Measurements from ENCODE around the gene SSR1.

Gene SSR1

DNA sequence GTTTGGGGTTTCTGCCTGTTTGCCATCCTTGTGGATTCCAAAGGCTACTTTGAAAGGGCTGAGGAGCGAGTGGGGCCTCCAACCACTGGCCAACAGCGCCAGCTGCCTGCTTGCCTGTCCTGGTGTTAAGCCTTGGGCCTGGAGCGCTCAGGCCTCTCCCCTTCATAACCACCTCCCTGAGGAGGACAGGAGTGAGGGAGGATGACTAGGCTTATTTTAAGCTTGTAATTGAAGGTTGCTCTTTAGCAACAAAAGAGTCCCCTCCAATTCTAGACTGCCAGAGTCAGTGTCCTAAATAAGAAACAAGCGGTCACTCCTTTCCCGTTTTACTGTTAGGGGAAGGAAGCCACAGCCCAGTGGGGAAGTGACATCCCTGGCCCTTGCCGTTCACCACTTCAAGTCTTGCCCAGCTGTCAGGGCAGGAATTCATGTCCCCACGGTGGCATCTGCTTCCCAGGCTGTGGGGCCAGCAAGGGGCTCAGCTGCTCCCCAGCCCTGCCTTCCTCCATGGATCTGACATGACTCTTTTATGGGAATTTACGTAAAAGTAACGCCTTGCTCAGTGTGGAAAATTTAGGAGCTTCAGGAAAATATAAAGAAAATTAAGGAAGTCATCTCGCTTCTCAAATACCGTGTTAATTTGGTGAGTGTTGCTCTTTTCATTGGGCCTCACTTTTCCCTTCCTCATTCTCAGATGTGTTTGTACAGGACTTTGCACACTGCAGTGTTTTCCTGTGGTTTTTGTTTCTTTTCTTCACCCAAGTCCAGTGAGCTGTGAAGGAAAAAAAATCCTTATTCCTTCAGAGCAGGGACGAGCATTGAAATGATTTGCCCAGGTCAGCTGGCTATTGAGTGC lies 57.8 kb downstream of the SSR1 start:
- DNase-seq = no peak

DNA sequence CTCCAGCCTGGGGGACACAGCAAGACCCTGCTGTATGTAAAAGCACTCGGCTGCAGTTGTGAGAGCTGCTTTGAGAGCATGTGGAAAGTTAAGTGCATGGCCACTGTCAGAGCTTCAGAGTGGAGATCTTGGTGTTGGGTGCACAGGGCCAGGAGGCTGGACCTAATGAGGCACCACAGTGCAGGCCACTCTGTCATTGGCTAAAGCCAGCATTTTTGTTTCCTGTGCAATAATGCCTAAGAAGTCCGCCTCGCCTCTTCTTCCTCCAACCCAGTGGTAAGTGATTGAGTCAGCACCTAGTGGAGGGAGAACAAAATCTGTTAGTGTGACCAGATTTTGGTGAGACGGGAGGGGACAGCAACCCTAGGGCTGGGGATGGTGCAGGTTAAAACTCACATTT lies 60.6 kb downstream of the SSR1 start:
- DNase-seq = no peak

DNA sequence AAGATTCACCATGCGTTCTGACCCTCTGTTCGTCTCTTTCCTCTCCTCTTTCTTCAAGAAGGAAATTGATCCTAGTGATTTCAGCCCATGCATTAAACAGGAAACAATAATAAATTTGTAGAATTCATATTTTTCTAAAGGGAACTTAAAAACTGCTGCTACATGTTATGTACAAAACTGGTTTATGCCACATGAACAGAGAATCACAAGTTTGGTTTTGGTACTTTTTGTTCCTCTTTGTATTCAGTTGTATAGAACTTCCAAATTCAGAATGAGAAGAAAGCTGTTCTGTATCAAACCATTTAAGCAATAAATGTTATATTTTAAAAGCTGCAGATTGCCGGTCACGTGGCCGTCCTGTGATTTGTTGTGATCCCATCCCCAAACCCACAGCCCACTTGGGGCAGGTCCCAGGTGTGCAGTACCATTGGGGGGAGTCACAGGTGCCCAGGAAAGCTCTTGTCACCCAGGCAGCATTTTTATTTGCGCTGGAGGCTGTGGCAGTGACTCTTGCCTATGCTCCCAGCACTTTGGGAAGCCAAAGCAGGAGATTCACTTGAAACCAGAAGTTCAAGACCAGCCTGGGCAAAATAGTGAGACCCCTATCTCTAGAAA lies 61.2 kb downstream of the SSR1 start:
- no peak for DNase-seq

DNA sequence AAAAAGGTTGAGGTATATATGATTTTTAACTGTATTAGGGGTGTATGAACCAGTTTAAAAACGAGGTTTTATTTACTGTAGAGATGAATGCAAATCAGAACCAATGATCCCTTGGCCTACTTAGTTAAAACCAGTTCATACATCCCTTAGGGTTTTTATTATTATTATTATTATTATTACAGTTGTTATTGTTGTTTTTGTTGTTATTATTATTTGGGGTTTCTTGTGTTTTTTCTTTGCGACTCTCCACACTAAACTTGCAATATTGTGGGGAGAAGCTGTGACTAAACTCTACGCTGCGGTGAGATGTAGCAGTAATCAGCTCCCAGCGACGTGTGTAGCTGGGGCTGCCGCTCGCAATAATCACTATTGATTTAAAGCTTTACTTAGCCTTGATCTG lies 62.2 kb downstream of the SSR1 start:
- DNase-seq = no peak

DNA sequence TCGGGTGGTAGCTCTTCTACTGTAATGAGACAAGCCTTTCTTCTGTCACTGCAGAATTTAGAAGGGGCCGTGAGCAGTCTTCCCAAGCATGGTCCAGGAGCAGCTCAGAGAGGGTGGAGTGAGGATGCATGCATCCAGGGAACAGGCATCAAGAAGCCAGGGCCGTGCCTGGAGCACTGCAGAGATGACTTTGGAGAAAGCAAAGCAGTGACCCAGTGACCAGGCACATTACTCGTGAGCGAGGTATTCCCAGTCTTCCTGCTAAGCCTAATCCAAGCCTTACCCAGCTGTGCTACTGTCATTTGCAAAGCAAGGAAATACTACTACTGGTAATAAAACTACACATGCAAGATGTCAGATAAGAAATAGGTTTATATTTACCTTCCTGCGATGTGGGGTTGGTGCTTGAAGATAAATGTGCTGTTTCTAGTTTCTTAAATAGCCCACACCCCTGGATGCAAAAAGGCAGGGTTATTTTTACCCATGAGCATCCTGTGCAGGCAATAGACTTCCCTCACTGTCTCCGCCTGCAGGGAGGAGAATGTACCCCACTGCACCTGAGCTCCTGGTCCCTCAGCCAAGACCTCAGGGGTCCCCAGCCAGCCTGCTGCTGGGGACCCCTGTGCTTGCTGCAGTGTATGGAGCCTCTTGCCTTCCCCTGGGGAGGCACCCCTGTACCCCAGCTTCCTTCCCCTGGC lies 62.9 kb downstream of the SSR1 start:
- DNase-seq = no peak

DNA sequence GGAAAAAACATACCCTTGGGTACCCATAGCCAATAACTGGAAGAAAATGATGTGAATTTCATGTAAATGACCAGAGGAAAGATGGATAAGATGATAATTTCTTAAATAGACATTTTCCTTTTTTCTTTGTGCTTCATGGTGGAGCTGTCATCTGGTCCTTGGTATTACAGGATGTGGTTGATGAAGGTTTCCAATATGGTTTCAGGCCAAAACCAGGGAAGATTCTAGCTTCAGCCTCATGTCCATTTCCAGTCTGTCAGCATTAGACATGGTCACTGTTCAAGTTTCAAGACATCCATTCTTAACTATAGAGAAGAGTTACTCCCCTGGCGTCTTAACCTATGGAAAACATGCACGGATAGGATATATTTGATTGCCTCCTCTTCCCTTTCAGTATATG lies 63.6 kb downstream of the SSR1 start:
- no peak for DNase-seq

DNA sequence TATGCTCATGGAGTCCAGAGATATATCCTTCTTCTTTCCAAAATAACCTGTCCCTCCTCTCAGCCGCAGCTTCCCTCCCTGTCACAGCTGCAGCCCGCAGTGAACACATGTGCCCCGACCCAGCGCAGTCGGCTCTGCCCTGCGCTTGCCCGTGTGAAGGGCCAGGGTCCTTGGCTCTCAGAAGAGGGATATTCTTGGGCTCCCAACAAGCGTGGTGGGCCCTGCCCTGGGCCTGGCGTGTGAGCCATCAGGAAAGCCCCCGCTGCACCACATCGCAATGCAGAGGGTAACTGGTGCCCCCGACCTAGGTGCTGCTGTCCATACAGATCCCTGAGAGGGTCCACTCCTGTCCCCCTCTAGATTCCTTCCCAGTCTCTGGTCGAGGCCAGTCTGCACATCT lies 65.2 kb downstream of the SSR1 start:
- DNase-seq = no peak

DNA sequence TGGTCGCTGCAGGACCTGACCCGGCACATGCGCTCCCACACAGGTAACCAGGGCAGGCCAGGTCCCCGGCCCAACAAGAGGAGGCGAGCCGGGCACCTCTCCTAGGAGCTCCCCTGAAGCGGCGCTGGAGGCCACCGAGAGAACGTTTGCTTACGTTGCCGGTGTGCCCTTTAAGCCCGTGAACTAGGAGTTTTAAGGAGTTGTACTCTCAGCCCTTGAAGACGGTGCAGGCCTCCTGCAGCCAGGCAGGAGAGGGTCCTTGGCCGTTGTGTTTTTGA lies 65.9 kb downstream of the SSR1 start:
- no peak for DNase-seq

DNA sequence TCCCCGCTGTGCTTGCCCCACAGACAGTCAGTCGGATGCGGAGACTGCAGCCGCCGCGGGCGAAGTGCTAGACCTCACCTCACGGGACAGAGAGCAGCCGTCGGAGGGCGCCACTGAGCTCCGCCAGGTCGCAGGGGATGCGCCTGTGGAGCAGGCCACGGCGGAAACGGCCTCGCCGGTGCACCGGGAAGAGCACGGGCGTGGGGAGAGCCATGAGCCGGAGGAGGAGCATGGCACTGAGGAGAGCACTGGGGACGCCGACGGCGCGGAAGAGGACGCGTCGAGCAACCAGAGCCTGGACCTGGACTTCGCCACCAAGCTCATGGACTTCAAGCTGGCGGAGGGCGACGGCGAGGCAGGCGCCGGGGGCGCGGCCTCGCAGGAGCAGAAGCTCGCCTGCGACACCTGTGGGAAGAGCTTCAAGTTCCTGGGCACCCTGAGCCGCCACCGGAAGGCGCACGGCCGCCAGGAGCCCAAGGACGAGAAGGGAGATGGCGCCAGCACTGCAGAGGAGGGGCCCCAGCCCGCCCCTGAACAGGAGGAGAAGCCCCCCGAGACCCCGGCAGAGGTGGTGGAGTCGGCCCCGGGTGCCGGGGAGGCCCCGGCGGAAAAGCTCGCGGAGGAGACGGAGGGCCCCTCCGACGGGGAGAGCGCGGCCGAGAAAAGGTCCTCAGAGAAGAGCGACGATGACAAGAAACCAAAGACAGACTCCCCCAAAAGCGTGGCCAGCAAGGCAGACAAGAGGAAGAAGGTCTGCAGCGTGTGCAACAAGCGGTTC lies 66.4 kb downstream of the SSR1 start:
- no peak for DNase-seq

DNA sequence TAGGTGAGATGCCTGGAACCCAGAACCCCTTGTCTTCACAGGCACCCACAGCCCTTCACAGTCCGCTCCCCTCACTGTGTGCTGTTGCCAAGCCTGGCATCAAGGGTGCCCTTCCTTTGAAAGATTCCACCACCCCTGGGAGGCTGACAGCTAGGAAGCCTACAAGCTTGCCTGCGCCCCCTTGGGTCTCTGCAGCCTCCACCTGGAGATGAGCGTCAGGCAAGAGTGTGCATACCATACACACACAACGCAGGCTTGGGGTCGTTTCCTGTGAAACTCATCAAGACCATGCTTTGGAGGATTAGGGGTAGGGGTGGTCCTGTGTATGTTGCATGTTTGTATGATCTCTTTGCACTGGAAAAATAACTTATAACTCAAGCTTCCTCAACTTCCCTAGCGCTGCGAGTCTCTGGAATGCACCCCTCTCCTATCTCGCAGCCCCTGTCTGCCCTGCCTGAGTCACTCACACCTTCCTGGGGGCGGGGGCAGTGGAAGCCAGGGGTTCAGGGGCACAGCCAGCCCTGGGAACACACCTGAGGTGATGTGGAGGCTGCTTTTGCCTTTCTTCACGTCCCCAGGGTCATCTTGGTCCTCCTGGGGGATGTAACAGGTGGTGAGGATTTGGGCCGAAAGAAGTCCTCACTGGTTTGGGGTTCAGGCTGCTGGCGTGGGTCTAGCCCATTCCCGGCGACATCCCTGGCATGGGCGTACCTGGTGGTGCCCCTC lies 67.2 kb downstream of the SSR1 start:
- DNase-seq = no peak

DNA sequence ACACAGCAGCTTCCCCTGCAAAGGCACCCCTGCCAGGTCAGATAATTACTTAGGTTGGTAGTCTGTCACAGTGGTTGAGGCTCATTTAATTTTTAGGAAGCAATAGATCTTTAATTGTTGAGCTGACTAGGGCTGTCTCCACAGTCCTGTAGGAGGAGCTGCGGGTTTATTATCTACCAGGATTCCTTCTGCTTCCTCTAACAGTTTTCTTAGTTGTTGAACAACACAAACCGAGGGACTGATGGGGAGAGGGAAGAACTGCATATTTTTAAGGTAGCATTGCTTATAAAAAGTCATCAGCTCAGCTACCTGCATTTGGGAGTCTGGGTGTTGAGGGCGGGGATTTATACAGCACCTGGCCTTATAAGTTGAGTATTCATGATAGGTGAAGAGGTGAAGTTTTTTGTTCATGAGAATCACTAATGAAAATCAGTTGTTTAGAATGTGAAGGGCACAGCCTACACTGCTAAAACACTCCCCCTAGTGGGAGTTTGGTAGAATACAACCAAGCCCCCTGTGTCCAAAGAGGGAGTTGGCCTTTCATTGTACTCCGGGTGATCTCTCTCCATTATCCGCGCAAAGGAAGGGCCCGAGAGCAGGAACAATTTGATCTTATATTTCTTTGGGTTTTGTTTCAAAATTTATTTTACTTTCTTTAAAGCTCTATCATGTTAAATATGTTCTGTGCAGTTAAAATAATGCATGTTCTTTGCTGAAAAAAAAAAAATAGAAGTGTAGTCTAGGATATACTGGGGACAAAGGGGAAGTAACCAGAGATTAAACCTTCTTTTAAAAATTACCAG lies 69.6 kb downstream of the SSR1 start:
- peak; percentile 94 for DNase-seq

DNA sequence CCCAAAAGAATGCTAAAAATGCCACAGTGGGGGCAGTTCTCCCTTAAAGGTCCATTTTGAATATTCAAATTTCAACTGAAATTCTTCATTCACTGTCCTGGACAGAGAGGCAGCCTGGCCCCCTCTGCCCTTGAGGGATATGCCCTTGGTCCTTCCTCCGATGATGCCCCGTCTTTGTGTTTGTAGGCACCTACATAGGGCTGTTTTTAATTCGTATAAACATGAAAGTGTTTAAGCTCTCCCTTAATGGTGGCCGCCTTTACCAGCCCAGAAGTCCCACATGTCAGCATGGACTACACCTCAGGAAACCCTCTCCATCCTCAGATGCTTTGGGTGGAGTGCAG lies 70.2 kb downstream of the SSR1 start:
- DNase-seq = no peak

DNA sequence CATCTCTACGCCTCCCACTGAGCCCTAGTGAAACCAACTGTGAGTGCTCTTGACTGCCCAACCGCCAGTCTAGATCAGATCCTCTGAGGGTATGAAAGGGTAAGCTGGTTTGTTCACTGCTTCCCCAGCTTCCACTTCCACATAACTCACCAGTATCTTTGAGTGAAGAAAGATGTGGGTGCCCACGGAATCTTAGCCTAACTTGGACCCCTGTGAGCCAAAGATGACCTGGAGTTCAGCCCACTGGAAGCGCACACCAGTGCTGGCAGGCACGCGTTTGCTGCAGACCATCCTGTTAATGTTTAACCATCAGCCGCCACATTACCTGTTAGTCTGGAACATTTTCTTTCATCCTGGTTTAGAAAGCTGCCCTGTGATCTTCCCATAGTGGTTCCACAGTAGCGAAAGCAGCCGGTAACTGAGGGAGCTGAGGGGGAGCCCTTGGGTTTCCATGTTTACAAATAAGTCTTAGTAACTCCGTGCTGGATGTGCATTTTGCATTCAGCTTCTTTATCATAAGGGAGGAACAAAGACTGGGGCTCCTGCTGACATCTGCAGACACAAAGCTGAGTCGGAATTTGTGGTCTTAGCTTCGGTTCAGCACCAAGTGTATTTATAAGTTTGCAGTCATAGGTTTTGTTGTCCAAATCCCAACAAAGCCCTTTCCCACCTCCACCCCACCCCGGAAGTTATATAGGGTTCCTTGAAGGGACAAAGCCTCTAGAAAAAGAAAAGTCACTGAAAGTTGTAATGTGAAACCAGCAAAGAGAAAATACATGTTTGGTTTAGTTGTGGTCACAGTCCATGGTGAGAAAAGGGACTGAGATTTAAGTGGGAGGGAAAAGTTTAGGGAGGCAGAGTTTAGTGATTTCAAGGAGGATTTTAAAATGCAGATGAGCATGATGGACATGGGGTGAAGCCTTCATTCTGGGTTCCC lies 71.0 kb downstream of the SSR1 start:
- DNase-seq = peak; percentile 37

DNA sequence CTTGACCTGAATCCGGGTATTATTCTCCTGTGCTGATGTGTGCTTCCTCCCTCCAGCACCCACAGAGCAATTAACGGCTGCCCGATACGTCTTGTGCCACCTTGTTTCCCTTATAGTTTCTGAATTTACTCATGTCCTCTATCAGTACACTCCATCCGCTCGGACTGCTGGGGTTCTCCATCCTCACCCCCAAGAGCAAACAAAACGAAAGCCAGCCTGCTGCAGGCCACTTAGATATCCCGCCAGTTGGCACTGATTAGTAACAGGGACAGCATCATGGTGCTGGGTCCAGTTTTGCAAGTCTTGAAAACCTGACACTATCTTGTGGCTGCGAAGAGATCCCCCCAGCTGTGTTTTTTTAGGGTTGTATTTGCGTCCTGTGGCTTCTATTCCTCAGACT lies 71.8 kb downstream of the SSR1 start:
- no peak for DNase-seq

DNA sequence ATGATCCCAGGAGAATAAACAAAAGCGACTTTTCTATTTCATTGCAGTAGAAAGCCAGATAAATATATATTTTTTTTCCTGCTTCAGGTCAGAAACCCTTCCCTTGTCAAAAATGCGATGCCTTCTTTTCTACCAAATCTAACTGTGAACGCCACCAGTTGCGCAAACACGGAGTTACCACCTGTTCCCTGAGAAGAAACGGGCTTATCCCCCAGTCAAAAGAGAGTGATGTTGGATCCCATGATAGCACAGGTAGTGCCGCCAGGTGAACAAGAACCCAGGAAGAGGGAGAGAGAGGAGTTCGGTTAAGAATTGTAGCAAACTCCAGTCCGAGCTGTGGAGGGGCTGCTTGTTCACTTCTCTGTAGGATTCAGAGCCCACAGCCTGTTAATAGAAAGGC lies 72.6 kb downstream of the SSR1 start:
- no peak for DNase-seq

DNA sequence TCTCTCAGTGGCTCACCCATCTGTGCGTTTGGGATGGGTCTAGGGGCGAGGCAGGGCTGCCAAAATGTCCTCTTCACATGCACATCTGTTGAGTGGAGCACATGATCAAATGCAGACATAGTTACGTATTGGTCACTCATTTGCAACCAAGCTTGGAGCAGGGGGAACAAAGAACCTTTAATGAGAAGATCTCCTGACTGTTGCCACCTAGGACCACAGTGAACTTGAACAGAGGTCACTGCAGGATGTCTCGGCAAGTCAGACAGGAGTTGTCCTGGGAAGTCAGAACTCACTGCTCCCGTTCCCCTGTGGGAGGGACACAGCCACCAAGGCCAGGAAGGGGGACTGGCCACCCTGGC lies 73.4 kb downstream of the SSR1 start:
- DNase-seq = no peak

DNA sequence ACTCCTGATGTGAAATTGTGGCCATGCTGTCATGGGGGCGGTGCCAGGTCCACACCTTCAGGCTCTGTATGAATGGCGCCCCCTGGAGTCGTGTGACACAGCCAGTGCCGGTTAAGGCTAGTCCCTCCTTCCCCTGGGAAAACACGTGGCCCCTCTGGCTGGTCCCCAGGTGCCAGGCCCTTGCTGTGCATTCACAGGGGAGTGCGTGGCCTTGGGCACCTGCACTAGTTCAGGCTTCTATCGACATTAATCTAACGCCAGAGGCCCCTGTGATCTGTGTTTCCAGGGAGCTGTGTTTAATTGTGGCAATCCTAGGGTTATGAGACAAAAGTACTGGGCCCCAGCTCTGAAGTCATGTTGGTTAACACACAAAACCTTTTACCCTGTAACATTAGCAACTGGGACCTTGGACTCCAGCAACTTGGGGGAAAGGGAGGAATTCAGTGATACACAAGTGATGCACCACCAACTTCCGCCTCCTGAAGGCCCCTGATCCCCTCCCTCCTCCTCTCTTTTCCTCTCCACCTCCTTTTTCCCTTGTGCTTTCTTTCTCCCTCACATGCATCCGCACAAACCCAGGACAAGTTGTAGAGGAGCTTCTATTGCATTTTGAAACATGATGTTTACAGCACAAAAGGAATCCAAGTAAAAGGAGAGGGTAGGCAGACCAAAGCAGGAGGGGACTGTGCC lies 74.0 kb downstream of the SSR1 start:
- DNase-seq = peak; percentile 84

DNA sequence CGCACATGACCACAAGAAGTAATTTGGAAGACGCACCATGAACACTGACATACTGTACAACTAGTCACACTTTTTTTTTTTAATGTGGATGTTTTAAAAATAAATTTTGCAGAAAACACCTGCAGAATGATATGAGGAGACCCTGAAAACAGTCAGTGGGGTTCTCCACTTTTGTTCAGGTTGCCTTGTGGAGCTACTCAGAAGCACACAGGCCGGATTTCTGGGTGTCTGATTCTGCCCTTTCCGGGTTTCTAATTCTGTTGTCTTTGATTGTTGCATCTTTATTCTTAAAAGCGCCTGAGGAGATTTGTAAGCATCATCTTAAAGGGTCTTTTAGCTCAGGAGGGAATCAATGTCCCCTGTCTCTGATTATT lies 74.5 kb downstream of the SSR1 start:
- no peak for DNase-seq

DNA sequence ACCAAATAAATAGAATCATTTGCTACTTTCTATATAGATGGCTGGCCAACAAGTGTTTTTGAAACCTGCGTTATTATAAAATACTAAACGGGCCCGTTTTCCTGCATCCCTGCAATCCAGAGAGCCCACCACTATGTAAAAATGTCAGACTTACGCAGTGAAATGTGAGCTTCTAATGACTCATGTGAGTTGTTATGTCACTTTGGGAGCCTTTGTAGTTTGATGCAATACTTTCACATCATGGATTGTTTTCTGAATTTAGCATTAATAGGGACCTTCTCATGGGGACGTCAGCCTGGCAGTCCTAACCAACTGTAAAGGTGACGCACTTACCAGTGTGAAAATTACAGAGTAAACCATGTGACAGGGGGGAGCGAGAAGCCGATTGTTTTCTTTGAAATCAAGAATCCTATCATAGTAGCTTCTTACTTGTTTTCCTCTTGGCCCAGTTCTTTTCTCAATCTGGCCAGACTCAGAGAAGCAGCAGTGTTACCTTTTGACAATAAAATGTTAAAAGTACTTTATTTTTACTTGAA lies 75.3 kb downstream of the SSR1 start:
- no peak for DNase-seq

All from OCI-M1 (cell line).